ENCODE data around the gene CALD1.

The CALD1 gene

DNA sequence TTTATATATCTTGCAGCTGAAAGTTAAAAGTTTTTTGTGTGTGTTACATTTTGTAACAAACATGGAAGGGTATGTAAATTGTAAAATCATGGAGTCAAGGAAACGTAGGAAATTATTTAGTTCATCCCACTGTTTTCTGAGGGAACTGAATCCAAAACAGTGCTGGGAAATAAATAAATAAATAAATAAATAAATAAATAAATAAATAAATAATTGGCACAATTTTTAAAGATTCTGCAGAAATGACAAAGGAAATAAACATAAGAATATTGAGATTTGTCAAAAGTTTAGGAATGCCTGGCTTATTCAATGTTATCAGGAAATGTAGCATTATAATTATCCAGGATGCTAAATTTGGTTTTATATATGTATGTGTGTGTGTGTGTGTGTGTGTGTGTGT is 115.5 kb downstream of the CALD1 start:
- FAIRE-seq (no peak), DNase-seq (ENCODE audit: insufficient read length, low spot score) (no peak)
- TF ChIP-seq, protein P1, sequence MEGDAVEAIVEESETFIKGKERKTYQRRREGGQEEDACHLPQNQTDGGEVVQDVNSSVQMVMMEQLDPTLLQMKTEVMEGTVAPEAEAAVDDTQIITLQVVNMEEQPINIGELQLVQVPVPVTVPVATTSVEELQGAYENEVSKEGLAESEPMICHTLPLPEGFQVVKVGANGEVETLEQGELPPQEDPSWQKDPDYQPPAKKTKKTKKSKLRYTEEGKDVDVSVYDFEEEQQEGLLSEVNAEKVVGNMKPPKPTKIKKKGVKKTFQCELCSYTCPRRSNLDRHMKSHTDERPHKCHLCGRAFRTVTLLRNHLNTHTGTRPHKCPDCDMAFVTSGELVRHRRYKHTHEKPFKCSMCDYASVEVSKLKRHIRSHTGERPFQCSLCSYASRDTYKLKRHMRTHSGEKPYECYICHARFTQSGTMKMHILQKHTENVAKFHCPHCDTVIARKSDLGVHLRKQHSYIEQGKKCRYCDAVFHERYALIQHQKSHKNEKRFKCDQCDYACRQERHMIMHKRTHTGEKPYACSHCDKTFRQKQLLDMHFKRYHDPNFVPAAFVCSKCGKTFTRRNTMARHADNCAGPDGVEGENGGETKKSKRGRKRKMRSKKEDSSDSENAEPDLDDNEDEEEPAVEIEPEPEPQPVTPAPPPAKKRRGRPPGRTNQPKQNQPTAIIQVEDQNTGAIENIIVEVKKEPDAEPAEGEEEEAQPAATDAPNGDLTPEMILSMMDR (IDR thresholded peaks at IDR 0.05; ENCODE audit: insufficient read depth, missing control alignments), result no peak

DNA sequence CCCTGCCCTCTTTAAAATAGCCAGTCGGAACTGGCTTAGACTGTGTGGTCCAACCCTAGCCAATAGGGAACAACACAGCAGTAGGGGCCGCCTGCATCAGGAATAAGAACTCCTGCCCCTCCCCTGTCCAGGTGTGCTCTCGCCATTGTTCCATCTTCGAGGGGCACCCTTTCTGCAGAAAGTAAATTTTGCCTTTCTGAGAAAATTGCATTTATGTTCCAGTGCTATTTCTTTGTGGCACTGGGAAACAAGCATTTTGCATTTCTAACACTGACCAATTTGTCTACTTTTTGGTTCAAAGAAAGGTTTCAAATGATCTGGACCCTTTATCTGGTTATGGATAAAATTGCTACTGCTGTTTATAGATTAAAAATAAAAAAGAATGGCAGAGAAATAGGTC is 116.6 kb downstream of the CALD1 start:
- TF ChIP-seq, protein P1 (IDR thresholded peaks at IDR 0.05; ENCODE audit: insufficient read depth, missing control alignments), result no peak
- no peak for FAIRE-seq

DNA sequence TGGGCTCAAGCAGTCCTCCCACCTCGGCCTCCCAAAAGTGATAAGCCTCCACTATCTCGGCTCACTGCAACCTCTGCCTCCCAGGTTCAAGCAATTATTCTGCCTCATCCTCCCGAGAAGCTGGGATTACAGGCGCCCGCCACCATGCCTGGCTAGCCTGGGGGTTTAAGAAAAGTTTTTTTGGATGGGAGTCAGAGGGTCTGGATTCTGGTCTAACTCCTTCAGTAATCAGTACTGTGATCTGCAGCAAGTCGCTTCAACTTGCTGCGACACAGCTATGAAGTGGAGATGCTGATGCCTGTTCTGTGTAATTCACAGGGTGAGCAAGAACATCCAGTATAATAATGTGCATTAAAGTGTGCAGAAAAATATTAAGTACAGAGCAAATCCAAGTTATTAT is 118.5 kb downstream of the CALD1 start:
- TF ChIP-seq, protein P1 (IDR thresholded peaks at IDR 0.05; ENCODE audit: insufficient read depth, missing control alignments), result no peak
- DNase-seq (ENCODE audit: insufficient read length, low spot score), result no peak
- FAIRE-seq, result no peak

More for the DNA sequence above, 116.6 kb downstream of the CALD1 start:
- no peak for DNase-seq (ENCODE audit: insufficient read length, low spot score)

DNA sequence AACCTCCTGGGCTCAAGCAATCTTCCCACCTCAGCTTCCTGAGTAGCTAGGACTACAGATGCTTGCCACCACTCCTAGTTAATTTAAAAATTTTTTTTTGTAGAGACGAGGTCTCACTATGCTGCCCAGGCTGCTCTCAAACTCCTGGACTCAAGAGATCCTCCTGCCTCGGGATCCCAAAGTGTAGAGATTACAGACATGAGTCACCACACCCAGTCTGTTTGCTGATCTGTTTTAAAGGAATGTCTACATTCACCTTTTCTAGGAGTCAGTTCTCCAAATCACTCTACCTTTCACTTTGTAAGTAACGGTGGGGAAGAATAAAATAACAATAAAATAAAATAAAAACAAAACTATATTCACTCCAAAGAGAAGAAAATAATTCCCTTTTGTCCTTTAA is 120.3 kb downstream of the CALD1 start:
- TF ChIP-seq, protein P1 (IDR thresholded peaks at IDR 0.05; ENCODE audit: insufficient read depth, missing control alignments), result no peak
- DNase-seq (ENCODE audit: insufficient read length, low spot score) (no peak), FAIRE-seq (no peak)

DNA sequence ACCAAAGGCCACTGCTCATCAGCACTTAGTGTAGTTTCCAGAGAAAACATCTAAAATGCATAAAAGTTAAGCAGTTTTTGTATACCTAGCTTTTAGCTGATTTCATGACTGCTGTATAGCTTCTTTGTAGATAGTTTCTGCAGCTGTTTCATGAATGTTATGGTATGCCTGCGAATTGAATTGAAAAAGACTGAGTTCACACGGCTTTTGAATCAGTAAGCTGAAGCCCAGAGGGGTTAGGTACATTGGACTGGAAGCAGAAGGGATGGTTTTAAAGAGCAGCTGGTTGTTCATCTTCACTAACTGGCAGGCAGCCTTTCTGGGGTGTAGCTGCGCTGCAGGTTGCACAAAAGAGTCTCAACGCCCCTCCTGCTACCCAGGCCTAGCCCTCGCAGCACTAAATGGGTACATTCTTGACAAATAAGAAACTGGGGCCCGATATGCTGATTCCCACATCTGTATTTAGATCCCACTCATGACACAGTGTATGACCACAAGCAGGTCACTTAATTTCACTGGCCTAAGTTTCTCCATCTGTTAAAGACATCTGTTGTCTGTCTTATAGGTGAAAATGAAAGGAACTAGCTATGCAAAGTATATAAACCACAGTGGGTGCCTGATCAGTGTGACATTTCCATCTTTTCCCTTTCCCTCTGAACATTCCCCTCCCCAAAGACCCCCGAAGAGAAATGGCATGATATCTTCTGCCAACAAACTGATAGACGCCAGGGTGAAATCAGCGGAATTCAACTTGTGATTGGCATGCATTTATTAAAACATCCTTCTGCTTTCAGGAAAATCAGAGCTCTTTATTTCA is 120.9 kb downstream of the CALD1 start:
- DNase-seq (ENCODE audit: insufficient read length, low spot score) (no peak), FAIRE-seq (no peak)
- TF ChIP-seq, protein P1 (IDR thresholded peaks at IDR 0.05; ENCODE audit: insufficient read depth, missing control alignments), result no peak

DNA sequence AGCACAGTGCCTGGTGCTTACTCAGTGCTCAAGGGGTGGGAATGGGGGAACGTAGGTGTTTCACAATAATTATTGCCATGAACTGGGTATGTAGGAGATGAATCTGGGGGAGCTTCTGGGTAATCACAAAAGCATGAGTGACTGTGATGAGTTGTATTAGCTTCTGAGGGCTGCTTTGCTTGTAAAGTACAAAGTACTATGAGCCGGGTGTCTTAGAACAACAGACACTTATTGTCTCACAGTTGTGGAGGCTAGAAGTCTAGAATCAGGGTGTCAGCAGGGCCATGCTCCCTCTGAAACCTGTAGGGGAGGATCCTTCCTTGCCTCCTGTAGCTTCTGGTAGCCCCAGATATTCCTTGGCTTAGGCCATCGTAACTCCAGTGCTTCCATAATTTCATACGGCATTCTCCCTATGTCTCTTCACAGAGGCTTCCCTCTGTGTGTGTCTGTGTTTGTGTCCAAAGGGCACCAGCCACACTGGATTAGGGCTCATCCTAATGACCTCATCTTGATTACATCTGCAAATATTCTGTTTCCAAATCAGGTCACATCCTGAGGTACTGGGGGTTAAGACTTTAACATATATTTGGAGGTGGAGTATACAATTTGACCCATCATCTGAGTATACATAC is 122.1 kb downstream of the CALD1 start:
- TF ChIP-seq, protein P1 (IDR thresholded peaks at IDR 0.05; ENCODE audit: insufficient read depth, missing control alignments), result no peak
- FAIRE-seq (no peak), DNase-seq (ENCODE audit: insufficient read length, low spot score) (no peak)

DNA sequence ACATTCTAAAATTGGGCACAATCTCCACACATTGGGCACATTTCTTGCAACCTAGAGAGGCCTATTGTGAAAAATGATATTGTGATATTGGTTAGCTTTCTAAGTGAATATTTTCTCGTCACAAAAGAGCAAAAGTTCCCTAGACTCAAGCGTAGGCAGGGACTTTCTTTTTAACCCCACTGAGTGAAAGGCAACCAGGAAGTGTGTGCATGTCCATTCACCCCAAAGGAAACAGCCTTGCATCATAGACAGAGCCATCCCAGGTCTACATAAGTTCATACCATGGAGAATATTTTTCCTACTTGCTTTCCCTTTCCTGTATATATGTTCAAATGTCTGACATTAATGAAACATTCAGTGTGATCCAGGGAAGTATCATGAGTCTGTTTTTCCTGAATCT is 122.6 kb downstream of the CALD1 start:
- DNase-seq (ENCODE audit: insufficient read length, low spot score) (no peak), FAIRE-seq (no peak)
- TF ChIP-seq, protein P1 (IDR thresholded peaks at IDR 0.05; ENCODE audit: insufficient read depth, missing control alignments), result no peak

Data from D721Med (cell line).